GM19240 (cell line): ENCODE data around the gene EVI2B.
"Not testable (repeated sequence)": the region's sequence is repeated elsewhere in the genome, so short reads cannot be mapped to it uniquely, and the experiment has no call there.

Experiments
- DNase-seq: peaks from one replicate; pipeline ENCODE4 v3.0.0; 2011; ENCODE audit warnings: low spot score; ENCODE audit not compliant: insufficient read length

The EVI2B gene

GRCh38 chr17:31313982-31314781 lies at the start of gene EVI2B:
TSS of gene EVI2B (minus strand) at chr17:31314054. CDS start at chr17:31305609, 8,445 bp downstream.
- DNase-seq, result no peak

GRCh38 chr17:31357839-31358394 lies 44.1 kb upstream of the EVI2B start:
- DNase-seq, result no peak

- no peak for DNase-seq
Observed at GRCh38 chr17:31357091-31357490, 43.2 kb upstream of the EVI2B start.

- no peak for DNase-seq
Observed at GRCh38 chr17:31355935-31356334, 42.1 kb upstream of the EVI2B start.

- DNase-seq, result no peak
Observed at GRCh38 chr17:31349454-31349853, 35.6 kb upstream of the EVI2B start.

GRCh38 chr17:31345191-31345747 lies 31.4 kb upstream of the EVI2B start:
- DNase-seq, result not testable (repeated sequence)

GRCh38 chr17:31339906-31340661 lies 26.2 kb upstream of the EVI2B start:
- no peak for DNase-seq

- DNase-seq, result no peak
Observed at GRCh38 chr17:31329221-31329620, 15.4 kb upstream of the EVI2B start.

GRCh38 chr17:31328160-31328535 lies 14.3 kb upstream of the EVI2B start:
- no peak for DNase-seq

- no peak for DNase-seq
Observed at GRCh38 chr17:31327534-31328159, 13.8 kb upstream of the EVI2B start.

GRCh38 chr17:31323551-31323950 lies 9.7 kb upstream of the EVI2B start:
- DNase-seq, result no peak

GRCh38 chr17:31321966-31322365 lies 8.1 kb upstream of the EVI2B start:
- DNase-seq, result no peak

GRCh38 chr17:31321481-31321880 lies 7.6 kb upstream of the EVI2B start, which contains the start of gene EVI2A:
TSS of gene EVI2A (minus strand) at chr17:31321622. CDS start at chr17:31319013, 2,609 bp downstream.
- DNase-seq, result peak; percentile 33

GRCh38 chr17:31320791-31321190 lies 6.9 kb upstream of the EVI2B start:
- no peak for DNase-seq

- no peak for DNase-seq
Observed at GRCh38 chr17:31320241-31320640, 6.4 kb upstream of the EVI2B start.

GRCh38 chr17:31318851-31319661 lies 5.2 kb upstream of the EVI2B start:
- DNase-seq, result no peak

GRCh38 chr17:31318298-31318801 lies 4.5 kb upstream of the EVI2B start:
- DNase-seq, result no peak

- no peak for DNase-seq
Observed at GRCh38 chr17:31314782-31315100, 887 bp upstream of the EVI2B start.

GRCh38 chr17:31312223-31312622 lies 1.6 kb downstream of the EVI2B start:
- not testable (repeated sequence) for DNase-seq

GRCh38 chr17:31311526-31311925 lies 2.3 kb downstream of the EVI2B start:
- DNase-seq, result no peak

- no peak for DNase-seq
Observed at GRCh38 chr17:31310886-31311285, 3.0 kb downstream of the EVI2B start.
